IMR-90 (cell line): ENCODE data around the gene EPM2AIP1. TPM values are rescaled to one million over a fixed set of nuclear protein-coding genes. Genes with fewer than 3 reads are reported as not detected.

Experiments
- ATAC-seq: fragments of 200-7000 bp; cut with Tn5 transposase; 2 replicates; pipeline ENCODE4 v1.9.1; 2020; ENCODE audit warnings: low read depth, mild to moderate bottlenecking, moderate library complexity
- BruUV-seq: library from RNA; stranded (reverse); fragments of 400-500 nt; replicated peaks from 2 replicates; lab custom pipeline; 2021; lab: Mats Ljungman, UMichigan
- CTCF ChIA-PET: fragments of 300-600 bp; formaldehyde crosslinking; extraction: SDS; loops from one replicate; lab custom pipeline; 2021; ENCODE audit warnings: antibody characterized with exemption; lab: Yijun Ruan, JAX
- POLR2A ChIA-PET: fragments of 300-600 bp; sonication (Branson Sonifier 250); formaldehyde crosslinking; loops from one replicate; lab custom pipeline; 2022; ENCODE audit warnings: antibody characterized with exemption; ENCODE audit not compliant: unreplicated experiment; lab: Charles Lee
- DNase-seq: peaks from one replicate; pipeline ENCODE4 v3.0.0; 2013
- H2AFZ ChIP-seq: replicated peaks from 2 replicates; pipeline ENCODE3; 2013; ENCODE audit warnings: low read length, mild to moderate bottlenecking; ENCODE audit not compliant: poor library complexity
- H2AK5ac ChIP-seq: 2 replicates; pipeline ENCODE4 v1.6.1; 2013; ENCODE audit warnings: low read depth, low read length, inconsistent platforms
- H2AK9ac ChIP-seq: replicated peaks from 2 replicates; pipeline ENCODE3; 2013; ENCODE audit warnings: mild to moderate bottlenecking, low read depth, low read length, moderate library complexity; ENCODE audit not compliant: poor library complexity
- H2BK120ac ChIP-seq: 2 replicates; pipeline ENCODE4 v1.6.1; 2013; ENCODE audit warnings: low read depth, low read length, inconsistent platforms
- H2BK15ac ChIP-seq: 3 replicates; pipeline ENCODE4 v1.6.1; 2013; ENCODE audit warnings: low read depth, low read length, inconsistent platforms
- H2BK20ac ChIP-seq: 2 replicates; pipeline ENCODE4 v1.6.1; 2013; ENCODE audit warnings: low read depth, mild to moderate bottlenecking, inconsistent platforms, low read length, moderate library complexity
- H2BK5ac ChIP-seq: 2 replicates; pipeline ENCODE4 v1.6.1; 2013; ENCODE audit warnings: mild to moderate bottlenecking, low read depth, low read length, inconsistent platforms; ENCODE audit not compliant: poor library complexity, severe bottlenecking
- H3K14ac ChIP-seq: replicated peaks from 2 replicates; pipeline ENCODE4 v1.6.1; 2013; ENCODE audit warnings: low read depth, low read length, inconsistent platforms
- H3K18ac ChIP-seq: 2 replicates; pipeline ENCODE4 v1.6.1; 2013; ENCODE audit warnings: low read depth, low read length, control low read depth
- H3K23ac ChIP-seq: 2 replicates; pipeline ENCODE4 v1.6.1; 2013; ENCODE audit warnings: low read depth, low read length, inconsistent platforms
- H3K27ac ChIP-seq: 2 replicates; pipeline ENCODE4 v1.5.1; 2013; ENCODE audit warnings: mild to moderate bottlenecking, control low read depth, low read length; ENCODE audit not compliant: insufficient read depth
- H3K27me3 ChIP-seq: 2 replicates; pipeline ENCODE4 v1.6.1; 2013; ENCODE audit warnings: low read length; ENCODE audit not compliant: control insufficient read depth, insufficient read depth
- H3K36me3 ChIP-seq: 2 replicates; pipeline ENCODE4 v1.6.1; 2013; ENCODE audit warnings: low read length, mixed read lengths; ENCODE audit not compliant: control insufficient read depth, insufficient read depth
- H3K4ac ChIP-seq: 2 replicates; pipeline ENCODE4 v1.6.1; 2013; ENCODE audit warnings: low read depth, low read length, inconsistent platforms
- H3K4me1 ChIP-seq: 2 replicates; pipeline ENCODE4 v1.6.1; 2013; ENCODE audit warnings: low read length, mixed read lengths; ENCODE audit not compliant: control insufficient read depth, insufficient read depth
- H3K4me2 ChIP-seq: 2 replicates; pipeline ENCODE4 v1.6.1; 2013; ENCODE audit warnings: low read depth, mild to moderate bottlenecking, control low read depth, low read length, moderate library complexity
- H3K4me3 ChIP-seq: 2 replicates; pipeline ENCODE4 v1.5.1; 2013; ENCODE audit warnings: low read depth, mild to moderate bottlenecking, control low read depth, low read length, moderate library complexity; ENCODE audit not compliant: insufficient read depth
- H3K56ac ChIP-seq: 2 replicates; pipeline ENCODE4 v1.6.1; 2013; ENCODE audit warnings: low read length, inconsistent platforms; ENCODE audit not compliant: insufficient read depth; ENCODE audit errors: extremely low read depth
- H3K79me1 ChIP-seq, 2 experiments: 2 replicates each; pipeline ENCODE4 v1.6.1; 2013; ENCODE audit warnings: low read length in 2 of 2, inconsistent platforms in 1 of 2, low read depth in 1 of 2
- H3K9ac ChIP-seq: 2 replicates; pipeline ENCODE4 v1.6.1; 2013; ENCODE audit warnings: low read depth, low read length, control low read depth
- H3K9me1 ChIP-seq: 2 replicates; pipeline ENCODE4 v1.6.1; 2013; ENCODE audit warnings: low read length, inconsistent platforms; ENCODE audit not compliant: insufficient read depth
- H3K9me3 ChIP-seq: 2 replicates; pipeline ENCODE4 v1.6.1; 2013; ENCODE audit warnings: low read length; ENCODE audit not compliant: control insufficient read depth, insufficient read depth
- H4K20me1 ChIP-seq: 2 replicates; pipeline ENCODE4 v1.6.1; 2013; ENCODE audit warnings: low read length, inconsistent platforms; ENCODE audit not compliant: insufficient read depth
- H4K5ac ChIP-seq: 2 replicates; pipeline ENCODE4 v1.6.1; 2013; ENCODE audit warnings: mild to moderate bottlenecking, low read depth, low read length, control low read depth
- H4K8ac ChIP-seq, 2 experiments: 2 replicates each; pipeline ENCODE4 v1.6.1; 2013; ENCODE audit warnings: low read depth in 2 of 2, low read length in 2 of 2, control low read depth in 1 of 2, inconsistent platforms in 1 of 2
- H4K91ac ChIP-seq: 2 replicates; pipeline ENCODE4 v1.6.1; 2013; ENCODE audit warnings: low read depth, low read length, inconsistent platforms; ENCODE audit not compliant: insufficient read depth
- CEBPB ChIP-seq: IDR thresholded peaks from 2 replicates; pipeline ENCODE4 v1.6.1; 2012; ENCODE audit warnings: low read depth, low read length, improper control_type of control experiment
- WGBS, 2 experiments: methylation state at CpG; one replicate each; pipeline versions ENCODE4 v1.1.5 to v1.1.7; 2013; ENCODE audit warnings: missing lambda C conversion rate in 2 of 2; ENCODE audit not compliant: insufficient read length in 1 of 2; ENCODE audit errors: extremely low coverage in 2 of 2; 5-methylcytosine and 5-hydroxymethylcytosine counted together
- dilution Hi-C: fragments of 300-500 bp; cut with HindIII; formaldehyde crosslinking; loops from one replicate; pipeline ENCODE4 v1.14.3; 2018; ENCODE audit warnings: low sequenced_read_pairs; ENCODE audit not compliant: unreplicated experiment
- in situ Hi-C: fragments of 300-500 bp; cut with MboI; formaldehyde crosslinking; loops from 3 replicates; pipeline ENCODE4 v1.14.3; 2019; ENCODE audit warnings: low sequenced_read_pairs, inconsistent platforms, mixed read lengths
- intact Hi-C: fragments of 100-400 bp; cut with micrococcal nuclease; formaldehyde crosslinking; loops from 2 replicates; pipeline ENCODE4 v1.10.0; 2022
- polyA plus RNA-seq, 3 experiments: library from polyadenylated mRNA; depleted of rRNA; stranded (reverse); fragments of >200 nt; gene quantifications; 2 replicates each; pipeline ENCODE4 v1.2.3, GENCODE V29; 2012; ENCODE audit warnings: low replicate concordance in 1 of 3
- total RNA-seq: library from RNA; depleted of rRNA; stranded (reverse); fragments of >200 nt; gene quantifications from 2 replicates; pipeline ENCODE4 v1.2.3, GENCODE V29; 2012

EPM2AIP1 gene
- total and polyA plus RNA-seq, 2 of the 4 experiments (the other 2 are of a cell fraction) = 6.4 to 13.4 TPM

- TF ChIP-seq CEBPB = no peak
- intact Hi-C loops = no loop called here
- BruUV-seq = no TSS peak
- no peak overlapping the region for H3K4me2 ChIP-seq
- H2BK20ac ChIP-seq = peak overlapping the region; percentile 54; the same call in 1 of the 2 replicates
- no peaks in the 10 kb centered on the region for H3K79me1 ChIP-seq
- no peak overlapping the region for H3K23ac ChIP-seq
- no CpG with 5 or more reads among the region's 1 CpG for WGBS, 2 experiments
- peak overlapping the region; percentile 10; the same call in 1 of the 3 replicates for H2BK15ac ChIP-seq
- dilution Hi-C loops = no loop called here
- H3K9me1 ChIP-seq = no peaks in the 10 kb centered on the region; the same call in 1 of the 2 replicates
- in situ Hi-C loops = loop anchor here (5.0 kb wide), 1 partner anchor 230 kb away; no protein-coding TSS in a partner anchor
- ATAC-seq (no peak), DNase-seq (no peak)
- no peak overlapping the region for H3K27ac ChIP-seq
- no peaks in the 10 kb centered on the region for H3K9me3 ChIP-seq
- H2AFZ ChIP-seq = no peak overlapping the region
- H3K56ac ChIP-seq = no peak overlapping the region
- peaks cover 6% of the 10 kb centered on the region; the same call in 1 of the 2 replicates for H3K4me1 ChIP-seq
- no peaks in the 10 kb centered on the region for H3K27me3 ChIP-seq
- no peak overlapping the region for H3K9ac ChIP-seq
- H4K8ac ChIP-seq = no peak overlapping the region
- no peak overlapping the region for H4K5ac ChIP-seq
- H3K36me3 ChIP-seq = no peaks in the 10 kb centered on the region
- POLR2A ChIA-PET = no interaction called here
- CTCF ChIA-PET = interaction anchor here (1.5 to 3.5 kb wide), 4 partner anchors 13 to 64 kb away, joined by 3 to 39 read pairs (median 10); partner anchors contain the start of gene TRANK1
- no peak overlapping the region for H3K18ac ChIP-seq
- no peak overlapping the region for H3K4me3 ChIP-seq
- H3K14ac ChIP-seq = no peak overlapping the region
- no peaks in the 10 kb centered on the region for H4K20me1 ChIP-seq
- no peak overlapping the region for H4K91ac ChIP-seq
- no peak overlapping the region for H3K4ac ChIP-seq
- no peak overlapping the region for H2AK5ac ChIP-seq
- no peak overlapping the region for H2BK5ac ChIP-seq
- H2BK120ac ChIP-seq = peak overlapping the region; percentile 32
- H2AK9ac ChIP-seq = no peak overlapping the region
Observed at GRCh38 chr3:36957063-36957462, 35.9 kb downstream of the EPM2AIP1 start.
